ENCODE results near the gene NPAS3. TPM values are rescaled to one million over a fixed set of nuclear protein-coding genes. Genes with fewer than 3 reads are reported as not detected.

NPAS3 gene
- total RNA-seq, 1 donor from 2014 or later: 2.0 TPM

DNA sequence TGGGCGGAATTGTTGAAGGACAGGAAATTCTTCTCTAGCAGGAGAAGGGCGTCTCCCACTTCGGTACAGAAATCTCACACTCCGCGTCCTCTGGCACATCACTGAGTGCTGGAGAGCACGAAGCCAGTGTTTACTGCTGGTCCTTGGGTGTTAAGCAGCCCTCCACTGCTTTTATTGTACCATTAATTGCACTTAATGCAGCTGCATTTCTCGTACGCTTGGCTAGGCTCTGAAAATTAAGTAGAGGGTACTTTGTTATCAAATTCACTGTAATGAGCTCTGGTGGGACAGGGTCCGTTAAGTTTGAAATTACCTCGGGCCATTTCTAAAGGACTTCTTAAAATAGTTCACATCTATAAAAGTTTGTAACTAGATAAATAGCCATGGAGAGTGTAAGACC, 411.2 kb downstream of the NPAS3 start:
- Histone ChIP-seq H3K4me3 (ENCODE audit: low read depth, low read length) (no peak overlapping the region), H3K36me3 (ENCODE audit: control insufficient read depth, insufficient read depth, low read length) (no peaks in the 10 kb centered on the region), H3K27me3 (ENCODE audit: control insufficient read depth, insufficient read depth, low read length) (no peaks in the 10 kb centered on the region)
- TF ChIP-seq, protein P1, sequence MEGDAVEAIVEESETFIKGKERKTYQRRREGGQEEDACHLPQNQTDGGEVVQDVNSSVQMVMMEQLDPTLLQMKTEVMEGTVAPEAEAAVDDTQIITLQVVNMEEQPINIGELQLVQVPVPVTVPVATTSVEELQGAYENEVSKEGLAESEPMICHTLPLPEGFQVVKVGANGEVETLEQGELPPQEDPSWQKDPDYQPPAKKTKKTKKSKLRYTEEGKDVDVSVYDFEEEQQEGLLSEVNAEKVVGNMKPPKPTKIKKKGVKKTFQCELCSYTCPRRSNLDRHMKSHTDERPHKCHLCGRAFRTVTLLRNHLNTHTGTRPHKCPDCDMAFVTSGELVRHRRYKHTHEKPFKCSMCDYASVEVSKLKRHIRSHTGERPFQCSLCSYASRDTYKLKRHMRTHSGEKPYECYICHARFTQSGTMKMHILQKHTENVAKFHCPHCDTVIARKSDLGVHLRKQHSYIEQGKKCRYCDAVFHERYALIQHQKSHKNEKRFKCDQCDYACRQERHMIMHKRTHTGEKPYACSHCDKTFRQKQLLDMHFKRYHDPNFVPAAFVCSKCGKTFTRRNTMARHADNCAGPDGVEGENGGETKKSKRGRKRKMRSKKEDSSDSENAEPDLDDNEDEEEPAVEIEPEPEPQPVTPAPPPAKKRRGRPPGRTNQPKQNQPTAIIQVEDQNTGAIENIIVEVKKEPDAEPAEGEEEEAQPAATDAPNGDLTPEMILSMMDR (IDR thresholded peaks at IDR 0.05; ENCODE audit: insufficient read depth, low read length, poor library complexity, severe bottlenecking): no peak
- DNase-seq (ENCODE audit: low read depth): no peak

DNA sequence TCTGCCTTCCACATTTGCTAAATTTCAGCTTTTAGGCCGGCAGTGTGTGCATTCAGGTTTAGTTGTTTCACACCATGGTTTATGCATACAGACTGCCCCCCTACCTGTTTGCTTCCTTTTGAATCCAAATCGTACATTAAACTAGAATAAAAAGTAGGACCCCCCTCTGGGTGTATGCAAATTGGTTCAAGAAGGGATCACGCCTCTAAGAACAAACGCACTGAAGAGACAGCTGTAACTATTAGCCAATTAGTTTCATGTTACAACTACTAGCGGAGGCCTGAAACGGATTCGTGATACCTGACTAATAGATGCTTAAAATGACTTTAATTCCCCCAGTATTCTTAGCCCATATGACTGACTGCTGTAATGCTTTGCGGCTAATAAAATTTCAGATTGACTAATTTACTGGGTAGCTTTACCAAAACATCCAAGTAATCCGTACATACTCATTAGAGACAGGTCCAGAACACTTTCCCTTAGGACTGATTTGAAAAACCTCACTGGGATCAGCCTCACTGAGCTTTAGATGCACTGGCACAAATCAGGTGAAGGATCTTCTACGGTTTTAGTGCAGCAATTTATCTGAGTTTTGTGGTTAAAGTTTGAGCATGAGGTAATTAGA, 411.8 kb downstream of the NPAS3 start:
- Histone ChIP-seq H3K4me3 (ENCODE audit: low read depth, low read length) (no peak overlapping the region), H3K36me3 (ENCODE audit: control insufficient read depth, insufficient read depth, low read length) (no peaks in the 10 kb centered on the region), H3K27me3 (ENCODE audit: control insufficient read depth, insufficient read depth, low read length) (no peaks in the 10 kb centered on the region)
- TF ChIP-seq, protein P1 (IDR thresholded peaks at IDR 0.05; ENCODE audit: insufficient read depth, low read length, poor library complexity, severe bottlenecking): no peak
- no peak for DNase-seq (ENCODE audit: low read depth)

DNA sequence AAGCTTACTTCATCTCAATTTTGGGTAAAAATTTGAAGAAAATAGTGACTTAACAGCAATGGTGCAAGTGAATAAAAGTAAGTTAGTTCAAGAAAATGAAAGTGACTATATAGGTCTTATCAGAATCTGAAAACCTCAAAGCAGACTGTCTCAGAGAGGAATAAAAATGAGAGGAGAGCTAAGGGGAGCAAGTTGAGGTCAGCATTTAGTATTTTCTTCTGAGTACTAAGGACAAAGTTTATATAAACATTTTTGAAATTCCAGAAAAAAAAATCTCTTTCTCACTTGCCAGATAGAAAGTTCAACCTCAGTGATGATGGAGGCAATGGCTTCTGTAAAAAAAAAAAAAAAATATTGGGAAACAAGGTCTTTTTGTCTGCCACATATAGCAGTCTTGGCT, 414.1 kb downstream of the NPAS3 start:
- no peaks in the 10 kb centered on the region for H3K27me3 ChIP-seq (ENCODE audit: control insufficient read depth, insufficient read depth, low read length)
- DNase-seq (ENCODE audit: low read depth): no peak
- H3K36me3 ChIP-seq (ENCODE audit: control insufficient read depth, insufficient read depth, low read length): no peaks in the 10 kb centered on the region
- TF ChIP-seq, protein P1 (IDR thresholded peaks at IDR 0.05; ENCODE audit: insufficient read depth, low read length, poor library complexity, severe bottlenecking): no peak
- no peak overlapping the region for H3K4me3 ChIP-seq (ENCODE audit: low read depth, low read length)

DNA sequence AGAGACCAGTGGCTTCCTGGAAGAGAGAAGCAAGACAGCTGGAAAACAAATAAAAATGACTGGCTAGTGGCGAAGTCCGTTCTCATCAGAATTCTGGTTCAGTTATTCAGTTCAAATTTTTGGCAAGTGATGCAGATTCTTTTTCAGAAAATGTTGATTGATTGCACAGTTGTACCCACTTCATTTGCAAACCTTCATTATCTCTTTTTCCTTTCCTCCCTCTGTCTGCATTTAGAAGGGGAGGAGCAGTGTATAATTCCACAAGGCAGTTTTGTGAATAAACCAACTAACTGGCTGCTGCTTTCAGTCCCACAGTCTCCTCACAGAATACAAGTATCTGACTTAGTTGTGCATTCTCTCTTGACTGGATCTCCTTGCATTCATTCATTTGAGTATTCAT, 417.5 kb downstream of the NPAS3 start:
- TF ChIP-seq, protein P1 (IDR thresholded peaks at IDR 0.05; ENCODE audit: insufficient read depth, low read length, poor library complexity, severe bottlenecking): no peak
- Histone ChIP-seq H3K4me3 (ENCODE audit: low read depth, low read length) (no peak overlapping the region), H3K36me3 (ENCODE audit: control insufficient read depth, insufficient read depth, low read length) (no peaks in the 10 kb centered on the region), H3K27me3 (ENCODE audit: control insufficient read depth, insufficient read depth, low read length) (no peaks in the 10 kb centered on the region)
- no peak for DNase-seq (ENCODE audit: low read depth)

DNA sequence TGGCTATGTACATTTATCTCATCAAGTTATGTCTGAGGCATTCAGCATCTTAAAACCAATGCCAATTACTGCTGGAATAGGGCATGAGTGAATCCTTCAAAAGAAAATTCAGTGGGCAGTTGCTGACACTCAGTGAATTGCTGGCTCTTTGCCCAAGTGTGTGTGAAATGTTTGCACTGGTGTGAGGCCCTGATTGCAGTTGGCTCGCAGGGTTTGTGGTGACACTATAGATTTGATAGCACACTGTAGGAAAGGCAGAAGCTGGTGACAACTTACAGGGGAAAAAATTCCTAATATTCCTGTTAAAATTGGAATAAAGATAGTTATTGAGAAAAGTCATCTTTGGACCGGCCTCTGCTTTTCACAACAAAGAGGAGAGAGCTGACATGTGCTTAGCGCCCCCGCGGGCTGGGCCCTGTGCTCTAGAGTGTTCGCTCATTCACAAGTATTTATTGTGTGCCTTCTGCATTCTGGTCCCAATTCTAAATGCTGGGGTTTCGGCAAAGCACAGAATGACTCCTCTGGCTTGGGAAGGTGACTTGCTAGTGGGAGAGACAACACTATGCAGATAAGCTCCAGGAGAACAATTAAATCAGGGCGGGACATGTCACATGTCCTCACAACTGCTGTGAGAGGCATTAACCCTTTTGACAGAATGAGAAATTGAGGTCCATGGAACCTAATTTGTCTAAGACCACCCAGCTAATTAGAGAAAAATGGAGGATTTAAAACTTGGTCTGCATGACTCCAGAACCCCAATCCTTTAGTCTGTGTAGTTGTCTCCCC, 418.7 kb downstream of the NPAS3 start:
- TF ChIP-seq, protein P1 (IDR thresholded peaks at IDR 0.05; ENCODE audit: insufficient read depth, low read length, poor library complexity, severe bottlenecking): no peak
- no peaks in the 10 kb centered on the region for H3K27me3 ChIP-seq (ENCODE audit: control insufficient read depth, insufficient read depth, low read length)
- DNase-seq (ENCODE audit: low read depth): no peak
- no peaks in the 10 kb centered on the region for H3K36me3 ChIP-seq (ENCODE audit: control insufficient read depth, insufficient read depth, low read length)
- no peak overlapping the region for H3K4me3 ChIP-seq (ENCODE audit: low read depth, low read length)

Data from kidney epithelial cell (primary cell).